ENCODE results near the gene KCNG2. TPM values are rescaled to one million over a fixed set of nuclear protein-coding genes. Genes with fewer than 3 reads are reported as not detected.

The KCNG2 gene
- total and polyA plus RNA-seq, 3 experiments from 2014 or later: not detected

DNA sequence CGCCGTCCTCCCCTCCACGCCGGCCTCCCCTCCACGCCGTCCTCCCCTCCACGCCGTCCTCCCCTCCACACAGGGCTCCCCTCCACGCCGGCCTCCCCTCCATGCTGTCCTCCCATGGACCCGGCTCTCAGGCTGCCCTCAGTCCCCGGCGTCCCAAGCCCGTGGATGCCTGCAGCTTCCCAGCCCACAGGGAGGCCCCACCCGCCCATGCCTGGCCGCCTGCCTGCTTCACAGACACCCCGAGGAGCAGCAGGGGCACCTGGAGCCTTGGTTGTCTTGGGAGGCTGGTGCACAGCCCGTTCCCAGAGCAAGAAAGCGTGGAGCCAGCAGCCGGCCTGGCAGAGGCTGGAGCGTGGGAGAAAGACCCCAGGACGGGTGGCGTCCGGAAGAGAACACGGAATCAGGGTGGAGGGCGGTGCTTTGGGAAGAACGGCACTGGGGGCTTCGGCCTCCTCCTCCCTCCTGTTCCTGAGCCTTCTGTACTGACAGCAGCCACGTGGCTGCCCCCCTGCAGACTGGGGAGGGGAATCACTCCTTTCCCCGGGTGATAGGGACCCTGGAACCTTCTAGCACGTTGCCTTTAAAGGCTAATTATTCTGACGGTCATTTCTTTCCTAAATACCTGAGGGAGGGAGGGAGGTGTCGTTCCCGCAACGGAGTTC lies 26.2 kb upstream of the KCNG2 start:
- H3K4me3 ChIP-seq (ENCODE audit: low read length): no peak overlapping the region
- ChIA-PET CTCF (no interaction called here), POLR2A (no interaction called here)
- H3K36me3 Mint-ChIP-seq: peaks cover 0 to 6% (median 0%) of the 10 kb centered on the region in 3 donors
- H3K4me1 ChIP-seq (ENCODE audit: insufficient read depth, low read length): no peaks in the 10 kb centered on the region
- H3K9me3 ChIP-seq (ENCODE audit: low read length): no peaks in the 10 kb centered on the region
- no peaks in the 10 kb centered on the region for H3K4me1 Mint-ChIP-seq
- H3K36me3 ChIP-seq (ENCODE audit: insufficient read depth, low read length): no peaks in the 10 kb centered on the region
- H3K27ac ChIP-seq (ENCODE audit: low read depth, low read length): no peak overlapping the region
- H3K27ac Mint-ChIP-seq: no peak overlapping the region
- peak in 1 of 5 donors; percentile 30 for DNase-seq
- no peaks in the 10 kb centered on the region for H3K27me3 ChIP-seq (ENCODE audit: insufficient read depth, low read length, poor library complexity, severe bottlenecking)
- peaks cover 6 to 16% (median 9%) of the 10 kb centered on the region in 5 donors for H3K9me3 Mint-ChIP-seq
- peaks cover 13 to 28% of the 10 kb centered on the region in 2 donors for H3K27me3 Mint-ChIP-seq
- no peak overlapping the region for H3K4me3 Mint-ChIP-seq

DNA sequence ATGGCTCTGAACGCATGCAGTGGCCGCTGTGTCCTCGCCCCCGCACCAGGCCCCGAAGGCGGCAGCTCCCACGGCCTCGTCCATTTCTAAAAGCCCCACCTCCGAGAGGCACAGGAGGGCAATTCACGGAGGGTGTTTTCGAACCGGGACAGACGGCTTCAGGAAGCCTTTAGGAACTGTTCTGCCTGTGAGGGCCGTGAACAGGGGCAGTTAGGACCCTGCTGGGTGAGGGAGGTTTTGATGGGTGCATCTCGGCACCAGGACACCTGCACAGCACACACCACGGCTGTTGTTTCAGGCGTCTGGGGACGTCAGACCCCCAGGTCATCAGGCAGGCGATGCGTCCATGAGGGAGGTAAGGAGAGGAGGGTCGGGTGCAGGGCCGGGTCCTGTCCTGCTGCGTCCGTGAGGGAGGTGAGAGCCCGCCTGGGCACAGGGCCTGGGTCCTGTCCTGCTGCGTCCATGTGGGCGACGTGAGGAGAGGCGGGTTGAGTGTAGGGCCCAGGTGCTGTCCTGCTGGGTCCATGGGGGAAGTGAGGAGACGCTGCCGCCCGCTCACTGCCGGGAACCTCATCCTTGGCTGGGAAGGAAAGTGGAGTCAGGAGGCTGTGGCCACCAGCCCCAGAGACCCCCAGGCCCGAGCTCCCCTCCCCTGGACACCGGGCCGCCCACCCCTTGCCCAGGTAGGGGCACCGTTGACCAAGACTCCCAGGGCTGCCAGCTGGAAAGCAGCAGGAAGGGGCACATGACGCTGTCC lies 25.5 kb upstream of the KCNG2 start:
- POLR2A ChIA-PET: no interaction called here
- H3K9me3 ChIP-seq (ENCODE audit: low read length): no peaks in the 10 kb centered on the region
- no peak overlapping the region for H3K4me3 Mint-ChIP-seq
- H3K9me3 Mint-ChIP-seq: peaks cover 4 to 13% (median 9%) of the 10 kb centered on the region in 5 donors
- CTCF ChIA-PET: no interaction called here
- H3K4me1 Mint-ChIP-seq: no peaks in the 10 kb centered on the region
- peaks cover 14 to 26% of the 10 kb centered on the region in 2 donors for H3K27me3 Mint-ChIP-seq
- H3K27me3 ChIP-seq (ENCODE audit: insufficient read depth, low read length, poor library complexity, severe bottlenecking): no peaks in the 10 kb centered on the region
- no peak overlapping the region for H3K4me3 ChIP-seq (ENCODE audit: low read length)
- no peak overlapping the region for H3K27ac Mint-ChIP-seq
- H3K4me1 ChIP-seq (ENCODE audit: insufficient read depth, low read length): no peaks in the 10 kb centered on the region
- no peaks in the 10 kb centered on the region for H3K36me3 ChIP-seq (ENCODE audit: insufficient read depth, low read length)
- H3K27ac ChIP-seq (ENCODE audit: low read depth, low read length): no peak overlapping the region
- peak in 1 of 5 donors; percentile 36 for DNase-seq
- peaks cover 0 to 6% (median 0%) of the 10 kb centered on the region in 3 donors for H3K36me3 Mint-ChIP-seq

DNA sequence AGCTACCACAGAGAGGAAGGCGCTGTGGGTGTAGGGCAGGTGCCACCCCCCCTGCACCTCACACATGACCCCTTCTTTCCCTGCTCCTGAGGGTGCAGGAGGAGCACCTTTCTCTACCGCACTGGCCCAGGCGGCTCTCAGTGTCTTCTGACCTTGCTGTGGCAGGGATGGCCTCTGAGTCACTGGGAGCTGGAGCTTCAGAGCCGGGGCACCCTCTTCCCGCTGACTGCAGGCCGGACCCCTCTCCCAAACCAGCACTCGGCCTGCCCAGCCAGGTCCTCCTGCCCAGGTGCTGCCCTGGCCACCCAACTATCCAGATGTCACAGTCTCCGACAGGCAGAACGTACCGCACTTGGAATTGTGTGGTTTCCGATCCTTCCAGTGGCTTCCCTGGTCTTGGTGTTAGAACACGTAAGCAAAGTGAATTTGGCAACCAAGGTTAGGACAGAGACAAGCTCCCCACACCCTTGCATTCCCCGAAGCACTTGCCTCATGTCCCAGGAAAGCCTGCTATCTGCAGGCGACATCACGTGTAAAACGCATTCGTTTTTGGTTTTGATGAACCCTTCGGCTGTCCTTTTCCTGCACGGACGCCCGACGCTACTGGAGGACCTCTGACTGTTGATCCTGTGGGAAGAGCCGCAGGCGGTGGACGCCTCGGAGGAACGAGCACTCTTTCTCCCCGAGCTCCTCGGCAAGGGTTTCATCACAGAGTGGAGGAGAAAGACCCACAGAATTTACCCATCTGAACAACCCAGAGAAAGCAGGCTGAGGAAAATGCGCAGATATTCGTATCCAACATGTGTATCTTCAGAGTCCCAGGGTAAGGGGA lies 24.7 kb upstream of the KCNG2 start:
- peak in 1 of 5 donors; percentile 37 for DNase-seq
- peaks cover 0 to 5% (median 4%) of the 10 kb centered on the region in 5 donors for H3K9me3 Mint-ChIP-seq
- no peak overlapping the region for H3K27ac Mint-ChIP-seq
- Histone ChIP-seq H3K4me1 (ENCODE audit: insufficient read depth, low read length) (no peaks in the 10 kb centered on the region), H3K27me3 (ENCODE audit: insufficient read depth, low read length, poor library complexity, severe bottlenecking) (no peaks in the 10 kb centered on the region), H3K9me3 (ENCODE audit: low read length) (no peaks in the 10 kb centered on the region), H3K4me3 (ENCODE audit: low read length) (no peak overlapping the region), H3K36me3 (ENCODE audit: insufficient read depth, low read length) (no peaks in the 10 kb centered on the region), H3K27ac (ENCODE audit: low read depth, low read length) (no peak overlapping the region)
- no peak overlapping the region for H3K4me3 Mint-ChIP-seq
- H3K36me3 Mint-ChIP-seq: peaks cover 0 to 6% (median 0%) of the 10 kb centered on the region in 3 donors
- ChIA-PET CTCF (no interaction called here), POLR2A (no interaction called here)
- peaks cover 8 to 22% of the 10 kb centered on the region in 2 donors for H3K27me3 Mint-ChIP-seq
- no peaks in the 10 kb centered on the region for H3K4me1 Mint-ChIP-seq

DNA sequence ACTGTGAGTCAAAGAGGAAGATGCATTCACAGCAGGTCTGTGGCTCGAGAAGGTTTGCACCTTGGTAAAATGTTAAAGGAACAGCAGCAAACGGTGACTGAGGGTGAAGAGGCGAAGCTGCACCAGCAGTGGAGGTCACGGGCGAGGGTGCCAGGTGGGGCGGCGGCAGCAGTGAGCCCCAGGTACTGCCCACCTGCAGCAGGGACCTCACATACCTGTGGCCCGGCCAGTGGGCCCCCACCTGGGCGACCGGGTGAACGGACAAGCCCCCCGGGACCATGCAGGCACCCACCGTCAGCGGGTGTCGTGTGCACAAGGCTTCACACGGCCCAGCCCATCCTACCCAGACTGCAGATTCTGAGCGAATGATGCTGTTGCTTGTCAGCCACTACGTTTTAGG lies 23.6 kb upstream of the KCNG2 start:
- Histone ChIP-seq H3K27ac (ENCODE audit: low read depth, low read length) (no peak overlapping the region), H3K4me3 (ENCODE audit: low read length) (no peak overlapping the region), H3K9me3 (ENCODE audit: low read length) (no peaks in the 10 kb centered on the region), H3K36me3 (ENCODE audit: insufficient read depth, low read length) (no peaks in the 10 kb centered on the region), H3K27me3 (ENCODE audit: insufficient read depth, low read length, poor library complexity, severe bottlenecking) (no peaks in the 10 kb centered on the region), H3K4me1 (ENCODE audit: insufficient read depth, low read length) (no peaks in the 10 kb centered on the region)
- H3K9me3 Mint-ChIP-seq: peaks cover 0 to 4% (median 0%) of the 10 kb centered on the region in 5 donors
- no peaks in the 10 kb centered on the region for H3K36me3 Mint-ChIP-seq
- no peak overlapping the region for H3K27ac Mint-ChIP-seq
- CTCF ChIA-PET: interaction anchor here (0.5 kb wide), 1 partner anchor 266 kb away, joined by 3 read pairs; no protein-coding TSS in a partner anchor
- POLR2A ChIA-PET: no interaction called here
- peaks cover 8 to 16% of the 10 kb centered on the region in 2 donors for H3K27me3 Mint-ChIP-seq
- peak in 1 of 5 donors; percentile 30 for DNase-seq
- no peak overlapping the region for H3K4me3 Mint-ChIP-seq
- H3K4me1 Mint-ChIP-seq: no peaks in the 10 kb centered on the region

DNA sequence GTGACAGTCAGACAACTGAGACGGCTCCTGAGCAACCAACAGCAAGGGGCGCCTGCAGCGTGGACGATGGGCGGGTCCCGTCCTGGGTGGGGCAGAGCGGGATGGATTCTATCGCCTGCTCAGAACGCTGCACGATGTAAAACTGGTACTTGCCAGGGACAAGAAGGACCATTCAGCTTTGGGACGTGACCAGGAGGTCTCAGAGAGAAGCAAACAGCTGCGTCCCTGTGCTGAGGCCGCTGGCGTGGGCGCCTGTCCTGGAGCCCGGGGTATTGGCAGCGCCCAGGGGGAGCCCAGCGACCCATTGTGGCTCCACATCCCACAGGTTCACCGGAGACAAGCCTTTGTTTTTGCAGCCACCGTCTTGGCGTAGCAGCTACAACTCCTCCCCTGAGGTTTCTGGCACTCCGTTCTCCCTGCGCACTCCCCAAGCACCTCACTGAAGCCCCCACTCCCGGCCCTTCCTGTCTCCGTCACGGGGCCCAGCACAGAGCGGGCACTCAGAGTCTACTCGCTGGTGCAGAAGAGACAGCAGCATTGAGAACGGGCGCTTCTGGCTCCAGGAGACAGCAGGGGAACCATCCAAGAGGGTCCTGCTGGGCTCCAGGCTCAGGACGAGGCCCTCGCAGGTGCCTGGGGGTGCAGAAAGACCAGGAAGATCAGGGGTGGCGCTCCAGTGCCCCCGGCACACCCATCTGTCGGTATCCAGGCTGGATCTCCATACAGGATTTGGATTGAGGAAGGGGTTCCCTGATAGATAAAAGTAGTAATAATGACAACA lies 22.1 kb upstream of the KCNG2 start:
- H3K27me3 ChIP-seq (ENCODE audit: insufficient read depth, low read length, poor library complexity, severe bottlenecking): no peaks in the 10 kb centered on the region
- H3K36me3 ChIP-seq (ENCODE audit: insufficient read depth, low read length): no peaks in the 10 kb centered on the region

DNA sequence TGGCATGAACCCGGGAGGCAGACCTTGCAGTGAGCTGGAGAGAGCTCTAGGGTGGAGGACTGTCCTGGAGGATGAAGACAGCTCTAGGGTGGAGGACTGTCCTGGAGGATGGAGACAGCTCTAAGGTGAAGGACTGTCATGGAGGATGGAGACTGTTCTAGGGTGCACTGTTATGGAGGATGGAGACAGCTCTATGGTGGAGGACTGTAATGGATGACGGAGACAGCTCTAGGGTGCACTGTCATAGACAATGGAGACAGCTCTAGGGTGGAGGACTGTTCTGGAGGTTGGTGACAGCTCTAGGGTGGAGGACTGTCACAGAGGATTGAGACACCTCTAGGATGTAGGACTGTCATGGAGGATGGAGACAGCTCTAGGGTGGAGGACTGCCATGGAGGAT lies 21.1 kb upstream of the KCNG2 start:
- Histone ChIP-seq H3K9me3 (ENCODE audit: low read length) (no peaks in the 10 kb centered on the region), H3K27ac (ENCODE audit: low read depth, low read length) (no peak overlapping the region), H3K36me3 (ENCODE audit: insufficient read depth, low read length) (no peaks in the 10 kb centered on the region), H3K27me3 (ENCODE audit: insufficient read depth, low read length, poor library complexity, severe bottlenecking) (no peaks in the 10 kb centered on the region), H3K4me1 (ENCODE audit: insufficient read depth, low read length) (no peaks in the 10 kb centered on the region), H3K4me3 (ENCODE audit: low read length) (no peak overlapping the region)
- Mint-ChIP-seq H3K4me1 (no peaks in the 10 kb centered on the region), H3K9me3 (peaks cover 0 to 4% (median 0%) of the 10 kb centered on the region in 5 donors), H3K27ac (no peak overlapping the region), H3K27me3 (peaks cover 6 to 16% of the 10 kb centered on the region in 2 donors), H3K36me3 (no peaks in the 10 kb centered on the region), H3K4me3 (no peak overlapping the region)
- ChIA-PET POLR2A (no interaction called here), CTCF (interaction anchor here (0.8 kb wide), 1 partner anchor 25 kb away, joined by 3 read pairs; no protein-coding TSS in a partner anchor)
- no peak for DNase-seq

More for the DNA sequence above, 22.1 kb upstream of the KCNG2 start:
- Histone ChIP-seq H3K27ac (ENCODE audit: low read depth, low read length) (no peak overlapping the region), H3K4me3 (ENCODE audit: low read length) (no peak overlapping the region), H3K4me1 (ENCODE audit: insufficient read depth, low read length) (no peaks in the 10 kb centered on the region), H3K9me3 (ENCODE audit: low read length) (no peaks in the 10 kb centered on the region)
- H3K27me3 Mint-ChIP-seq: peaks cover 6 to 16% of the 10 kb centered on the region in 2 donors
- peak in 1 of 5 donors; percentile 41 for DNase-seq
- H3K27ac Mint-ChIP-seq: no peak overlapping the region
- no peaks in the 10 kb centered on the region for H3K4me1 Mint-ChIP-seq
- ChIA-PET POLR2A (no interaction called here), CTCF (no interaction called here)
- no peaks in the 10 kb centered on the region for H3K36me3 Mint-ChIP-seq
- peaks cover 0 to 4% (median 0%) of the 10 kb centered on the region in 5 donors for H3K9me3 Mint-ChIP-seq
- no peak overlapping the region for H3K4me3 Mint-ChIP-seq

DNA sequence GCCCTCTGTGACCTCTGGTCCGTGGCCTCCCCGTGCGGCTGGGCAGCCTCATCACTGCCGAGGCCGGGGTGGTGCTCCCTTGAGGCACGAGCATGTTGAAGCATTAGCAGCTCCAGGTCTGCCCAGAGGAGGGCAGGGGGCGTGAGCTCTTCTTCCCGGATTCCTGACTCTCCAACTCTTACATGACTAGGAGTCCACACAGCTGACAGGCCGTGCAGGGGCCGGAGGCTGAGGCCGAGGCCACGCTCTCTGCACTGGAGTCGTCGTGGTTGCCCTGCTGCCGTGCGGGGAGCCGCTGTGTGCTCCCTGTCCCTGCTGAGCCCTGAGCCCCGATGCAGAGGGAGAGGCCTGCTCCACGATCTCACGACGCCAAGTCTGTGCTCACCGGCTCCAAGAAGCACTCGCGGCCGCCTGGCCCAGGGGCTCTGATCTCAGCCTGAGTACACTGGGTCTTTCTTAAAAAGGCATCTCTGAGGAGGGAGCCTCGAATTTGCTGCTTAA lies 19.4 kb upstream of the KCNG2 start:
- H3K27me3 ChIP-seq (ENCODE audit: insufficient read depth, low read length, poor library complexity, severe bottlenecking): no peaks in the 10 kb centered on the region
- CTCF ChIA-PET: no interaction called here
- no peaks in the 10 kb centered on the region for H3K36me3 Mint-ChIP-seq

More for the DNA sequence above, 19.4 kb upstream of the KCNG2 start:
- no peaks in the 10 kb centered on the region for H3K9me3 ChIP-seq (ENCODE audit: low read length)
- Mint-ChIP-seq H3K4me1 (no peaks in the 10 kb centered on the region), H3K9me3 (peaks cover 0 to 2% (median 0%) of the 10 kb centered on the region in 5 donors), H3K27me3 (peaks cover 6 to 11% of the 10 kb centered on the region in 2 donors), H3K4me3 (no peak overlapping the region), H3K27ac (no peak overlapping the region)
- H3K4me1 ChIP-seq (ENCODE audit: insufficient read depth, low read length): no peaks in the 10 kb centered on the region
- peak in 1 of 5 donors; percentile 35 for DNase-seq
- POLR2A ChIA-PET: no interaction called here
- no peaks in the 10 kb centered on the region for H3K36me3 ChIP-seq (ENCODE audit: insufficient read depth, low read length)
- no peak overlapping the region for H3K27ac ChIP-seq (ENCODE audit: low read depth, low read length)
- no peak overlapping the region for H3K4me3 ChIP-seq (ENCODE audit: low read length)
